Left renal cortex interstitium (tissue), 4 donors: Measurements from ENCODE around the gene ANAPC2. TPM values are rescaled to one million over a fixed set of nuclear protein-coding genes. Genes with fewer than 3 reads are reported as not detected.
A peak's percentile ranks its signal among the peaks of the same experiment; 100 is the strongest.

ENCODE experiments used
- DNase-seq, 4 donors: peaks; one replicate each; pipeline ENCODE4 v3.0.0-alpha.2; 2013; ENCODE audit warnings: low read depth in 4 of 4, low spot score in 2 of 4, missing footprints in 1 of 4
- polyA plus RNA-seq, 4 donors: library from polyadenylated mRNA; unstranded; fragments of 120-200 nt; gene quantifications; one replicate each; pipeline ENCODE4 v1.2.1, GENCODE V29; 2013; ENCODE audit not compliant: insufficient read length in 4 of 4

The ANAPC2 gene
- polyA plus RNA-seq, 4 donors: 31.3 to 56.1 (median 44.4) TPM

GRCh38 chr9:137227054-137227852, 38.9 kb upstream of the ANAPC2 start, which contains the start of gene RNF224:
RNF224 (plus strand) TSS chr9:137227502; CDS start chr9:137228336, 834 bp downstream.
- DNase-seq: peak in 2 of 4 donors; percentile 53 to 65

- DNase-seq: no peak
Observed at GRCh38 chr9:137226338-137227053, 38.1 kb upstream of the ANAPC2 start.

- no peak for DNase-seq
Observed at GRCh38 chr9:137225699-137226331, 37.5 kb upstream of the ANAPC2 start.

GRCh38 chr9:137224830-137225694, 36.7 kb upstream of the ANAPC2 start, which contains the start of gene CYSRT1:
CYSRT1 (plus strand) TSS chr9:137225174; CDS start chr9:137225622, 448 bp downstream.
- DNase-seq: no peak

- DNase-seq: peak; percentile 87 to 94 (median 90)
Observed at GRCh38 chr9:137223078-137223970, 35.0 kb upstream of the ANAPC2 start.

GRCh38 chr9:137222190-137223077, 34.1 kb upstream of the ANAPC2 start, which contains the start of gene RNF208:
RNF208 (minus strand) TSS chr9:137222240; CDS start chr9:137221212, 1,028 bp downstream.
- DNase-seq: no peak

- DNase-seq: no peak
Observed at GRCh38 chr9:137221506-137222111, 33.2 kb upstream of the ANAPC2 start.

- DNase-seq: no peak
Observed at GRCh38 chr9:137221095-137221505, 32.7 kb upstream of the ANAPC2 start.

- DNase-seq: no peak
Observed at GRCh38 chr9:137220317-137221094, 32.1 kb upstream of the ANAPC2 start.

- no peak for DNase-seq
Observed at GRCh38 chr9:137219757-137220316, 31.5 kb upstream of the ANAPC2 start.

- DNase-seq: no peak
Observed at GRCh38 chr9:137218754-137219271, 30.5 kb upstream of the ANAPC2 start.

- no peak for DNase-seq
Observed at GRCh38 chr9:137218212-137218753, 29.9 kb upstream of the ANAPC2 start.

- no peak for DNase-seq
Observed at GRCh38 chr9:137217276-137218211, 29.2 kb upstream of the ANAPC2 start.

- no peak for DNase-seq
Observed at GRCh38 chr9:137216188-137216965, 28.0 kb upstream of the ANAPC2 start.
